ENCODE measurements around the gene DAO.
A peak's percentile ranks its signal among the peaks of the same experiment; 100 is the strongest.
"Not testable (repeated sequence)": the region's sequence is repeated elsewhere in the genome, so short reads cannot be mapped to it uniquely, and the experiment has no call there.

Gene DAO

GRCh38 chr12:108859923-108860291, 20.0 kb upstream of the DAO start:
- TF ChIP-seq, protein P1, sequence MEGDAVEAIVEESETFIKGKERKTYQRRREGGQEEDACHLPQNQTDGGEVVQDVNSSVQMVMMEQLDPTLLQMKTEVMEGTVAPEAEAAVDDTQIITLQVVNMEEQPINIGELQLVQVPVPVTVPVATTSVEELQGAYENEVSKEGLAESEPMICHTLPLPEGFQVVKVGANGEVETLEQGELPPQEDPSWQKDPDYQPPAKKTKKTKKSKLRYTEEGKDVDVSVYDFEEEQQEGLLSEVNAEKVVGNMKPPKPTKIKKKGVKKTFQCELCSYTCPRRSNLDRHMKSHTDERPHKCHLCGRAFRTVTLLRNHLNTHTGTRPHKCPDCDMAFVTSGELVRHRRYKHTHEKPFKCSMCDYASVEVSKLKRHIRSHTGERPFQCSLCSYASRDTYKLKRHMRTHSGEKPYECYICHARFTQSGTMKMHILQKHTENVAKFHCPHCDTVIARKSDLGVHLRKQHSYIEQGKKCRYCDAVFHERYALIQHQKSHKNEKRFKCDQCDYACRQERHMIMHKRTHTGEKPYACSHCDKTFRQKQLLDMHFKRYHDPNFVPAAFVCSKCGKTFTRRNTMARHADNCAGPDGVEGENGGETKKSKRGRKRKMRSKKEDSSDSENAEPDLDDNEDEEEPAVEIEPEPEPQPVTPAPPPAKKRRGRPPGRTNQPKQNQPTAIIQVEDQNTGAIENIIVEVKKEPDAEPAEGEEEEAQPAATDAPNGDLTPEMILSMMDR (IDR thresholded peaks at IDR 0.05; ENCODE audit: borderline replicate concordance, control extremely low read depth, extremely low read depth, insufficient read depth, missing control alignments) = no peak
- in situ Hi-C loops (cut with MboI; ENCODE audit: low sequenced_read_pairs, unreplicated experiment) = no loop called here
- DNase-seq (ENCODE audit: low spot score) = no peak

DNA sequence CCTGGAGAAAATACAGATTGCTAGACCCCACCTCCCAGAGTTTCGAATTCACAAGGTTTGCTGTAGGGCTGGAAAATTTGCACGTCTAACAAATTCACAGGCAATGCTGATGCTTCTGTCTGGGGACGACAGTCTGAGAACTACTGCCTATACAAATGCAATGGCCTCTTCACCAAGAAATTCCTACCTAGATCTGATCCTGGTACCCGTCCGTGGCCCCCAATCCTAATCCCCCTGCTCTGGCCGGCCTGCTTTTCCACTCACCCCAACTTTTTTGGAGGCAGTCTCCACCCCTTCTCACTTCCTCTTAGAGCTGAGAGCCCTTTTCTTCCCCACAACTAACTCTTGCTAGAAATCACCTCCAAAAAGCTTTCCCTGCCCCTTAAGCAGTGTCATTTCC, 19.4 kb upstream of the DAO start:
- no peak for DNase-seq (ENCODE audit: low spot score)
- in situ Hi-C loops (cut with MboI; ENCODE audit: low sequenced_read_pairs, unreplicated experiment) = no loop called here
- TF ChIP-seq, protein P1 (IDR thresholded peaks at IDR 0.05; ENCODE audit: borderline replicate concordance, control extremely low read depth, extremely low read depth, insufficient read depth, missing control alignments) = no peak

- in situ Hi-C loops (cut with MboI; ENCODE audit: low sequenced_read_pairs, unreplicated experiment) = no loop called here
- DNase-seq (ENCODE audit: low spot score) = peak; percentile 59
- TF ChIP-seq, protein P1 (IDR thresholded peaks at IDR 0.05; ENCODE audit: borderline replicate concordance, control extremely low read depth, extremely low read depth, insufficient read depth, missing control alignments) = no peak
Observed at GRCh38 chr12:108861878-108862587, 17.9 kb upstream of the DAO start.

DNA sequence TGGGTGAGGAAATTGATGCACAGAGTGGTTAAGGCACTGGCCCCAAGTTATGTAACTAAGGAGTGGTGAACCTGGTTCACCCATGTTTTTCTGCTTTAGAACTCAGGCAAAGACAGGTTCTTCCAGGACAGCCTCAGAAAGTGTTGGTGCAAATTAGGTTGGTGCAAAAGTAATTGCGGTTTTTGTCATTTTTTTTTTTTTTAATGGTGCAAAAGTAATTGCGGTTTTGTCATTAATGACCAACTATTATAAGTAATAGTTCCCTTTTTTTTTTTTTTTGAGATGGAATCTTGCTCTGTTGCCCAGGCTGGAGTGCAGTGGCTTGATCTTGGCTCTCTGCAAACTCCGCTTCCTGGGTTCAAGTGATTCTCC, 17.3 kb upstream of the DAO start:
- in situ Hi-C loops (cut with MboI; ENCODE audit: low sequenced_read_pairs, unreplicated experiment) = no loop called here
- TF ChIP-seq, protein P1 (IDR thresholded peaks at IDR 0.05; ENCODE audit: borderline replicate concordance, control extremely low read depth, extremely low read depth, insufficient read depth, missing control alignments) = no peak
- no peak for DNase-seq (ENCODE audit: low spot score)

DNA sequence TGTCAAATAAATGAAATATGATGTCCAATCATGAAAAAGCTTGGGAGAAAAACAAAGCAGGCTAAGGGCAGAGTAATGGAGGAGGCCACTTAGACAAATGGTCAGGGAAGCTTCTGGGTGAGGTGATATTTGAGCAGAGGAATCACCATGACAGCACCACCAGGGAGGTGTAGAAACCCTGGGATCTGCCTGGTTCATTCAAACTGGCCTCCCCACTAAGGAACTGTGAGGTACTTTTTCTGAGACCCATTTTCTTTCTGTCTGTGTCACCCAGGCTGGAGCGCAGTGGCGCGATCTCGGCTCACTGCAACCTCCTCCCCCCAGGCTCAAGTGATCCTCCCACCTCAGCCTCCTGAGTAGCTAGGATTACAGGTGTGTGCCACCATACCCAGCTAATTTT, 14.7 kb upstream of the DAO start:
- in situ Hi-C loops (cut with MboI; ENCODE audit: low sequenced_read_pairs, unreplicated experiment) = no loop called here
- TF ChIP-seq, protein P1 (IDR thresholded peaks at IDR 0.05; ENCODE audit: borderline replicate concordance, control extremely low read depth, extremely low read depth, insufficient read depth, missing control alignments) = no peak
- DNase-seq (ENCODE audit: low spot score) = no peak

- in situ Hi-C loops (cut with MboI; ENCODE audit: low sequenced_read_pairs, unreplicated experiment); DNase-seq (ENCODE audit: low spot score): not testable (repeated sequence)
Observed at GRCh38 chr12:108866083-108866482, 13.8 kb upstream of the DAO start.

- in situ Hi-C loops (cut with MboI; ENCODE audit: low sequenced_read_pairs, unreplicated experiment) = no loop called here
- TF ChIP-seq, protein P1 (IDR thresholded peaks at IDR 0.05; ENCODE audit: borderline replicate concordance, control extremely low read depth, extremely low read depth, insufficient read depth, missing control alignments) = no peak
- DNase-seq (ENCODE audit: low spot score) = no peak
Observed at GRCh38 chr12:108868781-108869180, 11.1 kb upstream of the DAO start.
